Measurements from ENCODE around the gene KCNJ6.
A peak's percentile ranks its signal among the peaks of the same experiment; 100 is the strongest.
"Not testable (repeated sequence)": the region's sequence is repeated elsewhere in the genome, so short reads cannot be mapped to it uniquely, and the experiment has no call there.

KCNJ6 gene, protein sequence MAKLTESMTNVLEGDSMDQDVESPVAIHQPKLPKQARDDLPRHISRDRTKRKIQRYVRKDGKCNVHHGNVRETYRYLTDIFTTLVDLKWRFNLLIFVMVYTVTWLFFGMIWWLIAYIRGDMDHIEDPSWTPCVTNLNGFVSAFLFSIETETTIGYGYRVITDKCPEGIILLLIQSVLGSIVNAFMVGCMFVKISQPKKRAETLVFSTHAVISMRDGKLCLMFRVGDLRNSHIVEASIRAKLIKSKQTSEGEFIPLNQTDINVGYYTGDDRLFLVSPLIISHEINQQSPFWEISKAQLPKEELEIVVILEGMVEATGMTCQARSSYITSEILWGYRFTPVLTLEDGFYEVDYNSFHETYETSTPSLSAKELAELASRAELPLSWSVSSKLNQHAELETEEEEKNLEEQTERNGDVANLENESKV

DNA sequence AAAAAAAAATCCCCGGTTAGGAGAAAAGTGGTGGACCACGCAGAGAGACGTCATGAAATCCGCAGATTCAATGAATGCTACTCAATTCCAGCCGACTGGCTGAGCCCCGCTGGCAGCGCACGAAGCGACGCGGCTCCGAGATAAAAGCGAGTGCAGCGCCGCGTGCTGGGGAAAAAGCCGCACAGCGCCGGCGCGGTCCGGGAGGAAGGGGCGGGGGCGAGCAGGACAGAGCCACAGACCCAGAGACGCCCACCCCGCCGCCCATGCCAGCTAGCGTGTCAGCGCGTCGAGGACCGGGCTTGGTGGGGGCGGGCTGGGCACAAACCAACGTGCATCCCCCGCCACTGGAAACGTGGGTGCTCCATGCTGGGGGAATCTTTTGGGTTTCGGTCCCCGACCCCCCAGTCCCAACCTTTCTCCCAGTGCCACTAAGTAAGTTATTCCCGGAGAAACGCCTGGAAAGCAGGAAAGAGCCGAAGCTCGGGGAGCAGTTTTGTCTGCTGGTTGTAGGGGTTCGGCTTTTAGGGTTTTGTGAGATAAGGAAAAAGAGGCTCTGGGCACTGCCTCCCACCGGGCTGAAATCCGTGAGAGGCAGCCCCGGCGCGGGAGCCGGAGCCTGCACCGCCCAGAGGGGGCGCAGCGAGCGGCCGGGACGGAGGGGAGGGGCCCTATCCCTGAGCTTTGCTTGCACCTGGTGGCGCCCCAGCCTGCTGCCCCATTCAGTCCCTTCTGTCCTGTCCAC, at the start of gene KCNJ6:
TSS of gene KCNJ6 (minus strand) at position 148 of the 742 bp plus-strand sequence. CDS start 75,775 bp downstream, outside the sequence.
- DNase-seq = no peak

DNA sequence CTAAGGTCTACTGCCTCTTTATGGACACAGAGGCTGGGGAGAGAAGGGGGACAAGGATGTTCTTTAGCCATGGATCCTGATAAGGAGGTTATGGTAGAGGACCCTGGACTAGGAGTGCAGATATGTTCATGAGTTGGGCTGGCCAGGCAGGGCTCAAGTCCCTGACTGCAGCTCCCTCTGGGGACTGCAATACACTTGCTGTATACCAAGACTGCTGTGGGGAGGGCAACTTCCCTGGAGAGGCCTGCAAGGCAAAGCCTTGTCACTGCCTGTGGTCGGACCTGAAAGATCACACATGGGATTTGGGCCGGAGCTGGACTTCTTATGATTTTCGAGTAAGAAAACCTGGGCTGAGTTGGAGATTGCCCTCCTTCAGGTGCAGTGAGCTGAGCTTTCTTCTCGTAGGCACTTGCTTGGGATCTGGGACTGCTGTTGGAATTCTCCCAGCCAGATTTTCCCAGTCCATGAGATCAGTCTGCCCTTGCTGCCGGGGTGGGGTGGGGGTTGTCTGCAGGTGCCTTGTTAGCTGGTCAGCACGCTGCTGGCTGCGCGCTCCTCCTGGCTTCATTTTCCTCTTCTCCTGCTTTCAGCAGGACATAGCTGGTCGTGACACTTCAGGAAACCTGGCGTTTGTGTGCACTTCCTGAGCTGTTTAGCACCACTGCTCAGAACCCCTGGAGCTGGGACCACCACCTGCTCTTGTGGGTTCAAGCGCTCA, 49.0 kb upstream of the KCNJ6 start:
- DNase-seq = no peak

DNA sequence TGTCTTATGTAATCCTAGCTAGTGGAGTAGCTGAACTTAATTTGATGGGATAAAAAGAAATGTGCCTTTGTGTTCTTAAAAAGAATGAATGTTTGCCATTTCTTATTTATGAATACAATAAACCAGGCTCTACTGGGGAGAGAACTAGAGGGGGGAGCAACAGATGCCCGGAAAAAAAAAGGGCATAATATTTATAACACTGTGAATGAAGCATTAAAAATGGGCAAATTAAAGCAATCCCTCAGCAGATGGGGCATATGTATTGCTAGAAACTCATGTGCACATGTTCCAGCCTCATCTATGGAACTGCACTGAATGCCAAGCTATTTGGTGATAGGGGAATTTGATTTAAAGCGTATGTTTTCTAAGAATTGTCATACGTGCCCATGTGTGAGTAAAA, 42.3 kb upstream of the KCNJ6 start:
- no peak for DNase-seq

DNA sequence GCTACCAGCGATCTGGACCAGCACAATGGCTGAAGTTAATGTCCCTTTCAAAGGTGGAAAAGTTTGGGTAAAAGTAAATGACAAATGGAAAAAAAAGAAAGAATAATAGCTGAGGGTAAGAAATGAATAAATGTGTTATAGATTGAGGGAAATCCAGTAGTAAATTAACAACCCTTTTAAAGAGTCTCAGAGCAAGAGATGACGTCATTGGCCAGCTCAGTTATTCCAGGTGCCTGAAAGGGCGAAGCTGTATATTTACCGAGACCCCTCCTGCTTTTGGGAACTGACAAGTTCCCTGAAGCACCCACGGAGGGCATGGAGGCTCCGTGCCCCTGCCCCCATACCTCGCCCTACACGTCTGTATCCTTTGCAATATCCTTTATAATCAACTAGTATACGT, 40.5 kb upstream of the KCNJ6 start:
- DNase-seq = no peak

DNA sequence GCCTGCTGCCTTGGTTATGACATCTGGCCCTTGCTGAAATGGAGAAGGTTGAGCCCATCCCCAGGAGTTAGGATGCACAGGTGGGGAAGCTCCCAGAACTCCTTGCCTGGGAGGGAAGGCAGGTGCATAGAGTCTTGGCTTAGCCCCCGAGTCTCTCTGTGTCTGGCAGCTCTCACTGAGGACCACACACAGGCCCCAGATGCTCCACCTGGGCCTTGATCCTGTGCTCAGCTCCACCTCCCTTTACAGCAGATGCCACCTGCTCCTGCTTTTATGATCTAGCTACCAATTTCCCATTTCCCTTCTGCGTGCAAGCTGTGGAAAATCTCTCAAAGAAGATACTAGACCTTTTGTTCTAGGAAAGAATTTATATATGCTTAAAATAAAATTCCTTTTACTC, 28.8 kb upstream of the KCNJ6 start:
- no peak for DNase-seq

DNA sequence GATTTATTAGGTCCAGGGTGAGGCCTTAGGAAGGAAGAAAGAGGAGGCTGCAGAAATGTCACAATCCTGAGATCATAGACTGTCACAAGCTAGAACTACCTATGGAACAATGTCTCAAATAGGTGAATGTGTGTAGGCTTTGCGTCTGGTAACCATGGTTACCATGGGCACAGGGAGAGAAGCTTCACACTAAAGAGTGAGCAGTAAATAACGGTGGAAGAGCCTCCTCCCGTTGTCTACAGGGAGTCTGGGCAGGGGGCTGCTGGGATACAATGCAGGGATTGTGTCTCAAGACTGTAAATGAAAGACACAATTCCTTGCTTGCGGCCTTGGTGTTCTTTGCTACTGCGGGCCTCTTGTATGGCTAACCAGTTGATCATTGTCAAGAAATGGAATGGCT, 28.2 kb upstream of the KCNJ6 start:
- DNase-seq = no peak

DNA sequence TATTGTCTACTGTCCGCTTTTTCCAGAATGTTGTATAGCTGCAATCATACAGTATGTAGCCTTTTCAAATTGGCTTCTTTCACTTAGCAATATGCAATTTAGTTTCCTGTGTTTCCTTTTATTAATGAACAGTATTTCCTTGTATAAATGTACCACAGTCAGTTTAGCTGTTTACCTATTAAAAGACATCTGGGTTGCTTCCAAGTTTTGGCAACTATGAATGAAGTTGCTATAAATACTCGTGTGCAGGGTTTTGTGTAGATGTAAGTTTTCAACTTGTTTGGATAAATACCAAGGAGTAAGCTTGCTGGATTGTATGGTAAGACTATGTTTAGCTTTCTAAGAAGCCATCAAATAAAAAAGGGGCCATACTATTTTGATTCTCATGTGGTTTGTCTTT, 24.4 kb upstream of the KCNJ6 start:
- no peak for DNase-seq

DNA sequence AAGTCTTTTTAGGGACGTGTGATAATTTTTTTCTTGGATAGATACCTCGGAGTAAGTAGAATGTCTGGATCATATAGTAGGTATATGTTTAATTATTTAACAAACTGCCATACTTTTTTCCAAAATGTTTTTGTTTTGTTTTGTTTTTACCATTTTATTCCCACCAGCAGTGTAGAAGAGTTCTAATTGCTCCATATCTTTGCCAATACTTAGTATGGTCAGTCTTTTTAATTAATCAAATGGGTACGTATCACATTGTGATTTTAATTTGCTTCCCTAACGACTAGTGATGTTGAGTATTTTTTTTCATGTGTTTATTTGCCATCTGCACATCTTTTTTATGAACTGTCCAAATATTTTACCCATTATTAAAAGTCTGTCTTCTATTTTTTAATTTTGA, 23.6 kb upstream of the KCNJ6 start:
- DNase-seq = no peak

DNA sequence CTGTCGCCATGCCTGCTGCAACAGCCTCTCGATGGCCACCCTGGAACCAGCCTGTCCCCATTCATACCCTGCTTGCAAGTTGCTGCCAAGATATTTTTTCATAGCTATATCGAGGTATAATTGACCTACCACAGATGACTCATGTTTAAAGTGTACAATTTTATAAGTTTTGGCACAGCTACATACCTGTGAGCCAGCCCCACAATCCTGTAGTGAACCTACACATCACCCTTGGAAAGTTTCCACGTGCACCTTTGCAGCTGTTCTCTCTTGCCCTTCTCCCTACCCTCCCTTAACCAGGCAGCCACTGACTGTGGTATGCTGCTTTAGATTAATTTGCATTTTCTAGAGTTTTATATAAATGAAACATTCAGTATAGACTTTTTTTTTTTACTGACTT, 23.0 kb upstream of the KCNJ6 start:
- DNase-seq = no peak

DNA sequence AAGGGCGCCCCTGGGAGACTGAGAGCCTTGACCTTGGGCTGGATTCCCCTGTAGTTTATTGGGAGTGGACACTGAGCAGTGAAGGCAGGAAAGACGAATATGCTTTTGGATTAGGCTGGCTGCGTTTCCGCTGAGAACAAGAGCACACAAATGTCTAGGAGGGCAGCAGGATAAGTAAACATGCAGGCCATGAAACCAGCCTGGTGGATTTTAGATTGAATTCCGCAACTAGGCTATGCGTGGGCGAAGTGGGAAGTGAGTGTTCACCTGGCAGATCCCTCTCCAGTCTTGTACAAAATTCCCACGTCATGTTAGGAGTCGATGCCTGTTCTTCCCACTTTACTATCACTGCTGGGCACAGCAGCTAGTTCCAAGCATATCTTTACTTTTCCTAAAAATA, 21.4 kb upstream of the KCNJ6 start:
- DNase-seq = no peak

DNA sequence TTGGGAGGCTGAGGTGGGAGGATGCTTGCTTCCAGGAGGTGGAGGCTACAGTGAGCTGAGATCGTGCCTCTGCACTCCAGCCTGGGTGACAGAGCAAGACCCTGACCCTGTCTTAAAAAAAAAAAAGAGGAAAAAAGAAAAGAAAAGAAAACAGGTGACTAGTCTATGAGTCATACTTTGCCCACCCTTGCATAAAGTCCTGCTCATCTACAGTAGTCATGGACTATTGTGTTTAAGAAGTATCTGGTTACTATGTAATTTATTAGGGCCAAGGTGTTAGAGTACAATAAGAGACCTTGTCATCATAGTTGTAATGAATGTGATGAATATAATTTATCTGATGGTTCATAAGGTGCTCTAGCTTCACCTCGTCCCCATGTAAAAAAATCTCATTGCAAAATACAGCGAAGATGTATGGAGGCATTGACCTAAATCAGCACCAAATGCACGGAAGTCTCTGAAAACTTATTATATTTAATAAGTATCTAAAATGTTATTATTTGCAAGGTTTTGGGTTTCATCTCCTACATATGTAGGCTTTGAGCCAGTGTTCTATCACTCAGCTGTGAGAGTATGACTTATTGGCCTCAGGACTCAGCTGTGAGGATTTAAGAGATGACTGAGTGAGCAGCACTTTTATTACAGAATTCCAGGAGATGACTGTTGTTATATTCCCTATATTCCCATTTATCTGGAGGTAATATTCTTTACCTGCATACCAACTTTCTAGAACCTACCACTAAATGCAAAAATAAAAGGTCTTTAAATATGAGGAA, 19.9 kb upstream of the KCNJ6 start:
- no peak for DNase-seq

DNA sequence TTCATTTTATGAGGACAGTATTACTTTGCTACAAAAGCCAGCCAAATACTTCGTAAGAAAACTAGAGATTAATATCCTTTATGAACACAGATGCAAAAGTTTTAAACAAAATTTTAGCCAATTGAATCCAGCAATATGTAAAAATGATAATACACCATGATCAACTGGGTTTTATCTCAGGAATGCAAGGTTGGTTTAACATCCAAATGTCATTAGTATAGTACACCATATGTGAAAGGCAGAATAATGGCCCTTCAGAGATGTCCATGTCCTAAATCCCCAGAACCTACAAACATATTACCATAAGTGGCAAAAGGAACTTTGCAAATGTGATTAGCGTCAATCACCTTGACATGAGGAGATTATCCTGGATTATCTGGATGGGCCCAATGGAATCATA, 16.7 kb upstream of the KCNJ6 start:
- DNase-seq = no peak

DNA sequence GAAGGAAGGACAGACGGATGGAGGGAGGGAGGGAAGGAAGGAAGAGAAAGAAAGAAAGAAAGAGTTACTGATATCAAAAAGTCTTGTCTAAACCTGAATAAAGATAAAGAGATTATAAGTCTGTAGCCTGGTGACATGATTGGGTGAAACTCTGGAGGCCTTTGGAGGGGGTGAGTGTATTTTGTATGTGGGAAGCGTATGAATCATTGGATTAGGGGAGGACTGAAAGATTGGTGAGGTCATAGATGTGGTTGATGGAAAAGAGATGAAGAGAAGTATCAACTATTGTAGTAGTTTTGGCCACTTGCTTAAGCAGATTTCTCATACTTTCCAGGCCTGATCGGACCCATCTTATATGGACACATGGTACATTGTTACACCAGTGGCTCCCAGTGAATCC, 11.5 kb upstream of the KCNJ6 start:
- DNase-seq = no peak

DNA sequence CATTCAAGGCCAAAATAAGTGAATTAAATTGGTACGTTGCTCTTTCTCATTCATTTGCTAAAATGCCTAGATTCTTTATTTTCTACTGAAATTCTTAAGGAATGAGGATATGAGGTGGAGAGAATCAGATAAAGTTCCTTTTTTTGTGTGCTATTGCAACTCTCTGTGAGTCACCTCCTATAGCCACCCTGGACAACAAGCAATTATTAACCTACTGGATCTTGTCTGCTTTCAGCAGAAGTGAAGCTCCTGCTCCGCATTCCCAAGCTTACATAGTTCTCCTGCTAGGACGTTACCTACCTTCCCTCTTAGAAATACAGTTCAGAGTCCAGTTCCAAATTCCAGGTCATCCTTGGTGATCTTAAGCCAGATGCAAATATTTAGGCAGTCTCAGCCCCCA, 4.8 kb upstream of the KCNJ6 start:
- DNase-seq = no peak

DNA sequence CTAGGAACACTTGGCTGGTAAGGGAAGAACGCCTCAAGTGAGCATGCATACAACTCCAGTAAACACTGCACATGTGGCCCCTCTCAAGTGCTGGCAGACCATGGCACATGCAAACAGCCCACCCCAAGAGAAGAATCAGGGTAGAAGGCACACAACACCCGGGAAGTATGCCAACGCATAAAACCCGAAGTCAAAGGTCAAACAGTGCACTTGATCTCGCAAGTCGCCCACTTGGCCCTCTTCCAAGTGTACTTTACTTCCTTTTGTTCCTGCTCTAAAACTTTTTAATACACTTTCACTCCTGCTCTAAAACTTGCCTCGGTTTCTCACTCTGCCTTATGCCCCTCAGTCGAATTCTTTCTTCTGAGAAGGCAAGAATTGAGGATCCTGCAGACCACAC, 4.0 kb upstream of the KCNJ6 start:
- not testable (repeated sequence) for DNase-seq

DNA sequence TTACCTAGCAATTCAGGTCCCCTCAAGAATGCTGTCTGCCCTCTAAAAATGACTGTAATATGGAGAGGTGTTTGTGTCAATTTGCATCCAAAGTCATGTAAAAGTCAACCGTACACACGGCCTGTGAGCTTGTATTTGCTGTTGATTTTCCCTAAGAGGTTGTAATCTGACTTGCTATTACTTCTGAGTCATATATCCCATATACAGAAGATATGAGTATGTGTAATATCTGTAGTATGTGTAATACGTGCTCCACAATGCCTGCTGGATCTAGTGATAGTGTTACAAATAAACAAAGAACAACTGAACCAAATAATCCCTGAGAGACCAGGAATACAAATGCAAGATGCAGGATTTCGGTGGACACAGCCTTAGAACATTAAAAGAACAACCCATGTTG, 1.4 kb upstream of the KCNJ6 start:
- no peak for DNase-seq

DNA sequence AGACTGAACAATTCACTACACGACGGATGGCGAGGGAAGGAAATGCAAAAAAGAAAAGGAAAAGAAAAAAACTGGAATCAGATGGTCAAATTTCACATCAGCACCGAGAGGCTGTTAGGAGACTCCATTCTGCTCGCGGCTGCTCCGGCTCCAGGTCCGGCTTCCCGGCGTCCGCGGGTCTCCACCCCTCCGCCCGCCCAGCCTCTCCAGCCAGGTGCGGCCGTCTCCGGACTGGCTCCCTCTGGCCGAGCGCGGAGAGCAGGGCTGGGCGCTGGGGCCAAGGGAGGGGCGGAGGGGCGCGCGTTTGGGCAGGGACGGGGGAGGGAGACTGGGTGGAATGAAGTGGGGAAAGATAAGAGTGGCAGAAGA, 332 bp downstream of the KCNJ6 start:
- no peak for DNase-seq

DNA sequence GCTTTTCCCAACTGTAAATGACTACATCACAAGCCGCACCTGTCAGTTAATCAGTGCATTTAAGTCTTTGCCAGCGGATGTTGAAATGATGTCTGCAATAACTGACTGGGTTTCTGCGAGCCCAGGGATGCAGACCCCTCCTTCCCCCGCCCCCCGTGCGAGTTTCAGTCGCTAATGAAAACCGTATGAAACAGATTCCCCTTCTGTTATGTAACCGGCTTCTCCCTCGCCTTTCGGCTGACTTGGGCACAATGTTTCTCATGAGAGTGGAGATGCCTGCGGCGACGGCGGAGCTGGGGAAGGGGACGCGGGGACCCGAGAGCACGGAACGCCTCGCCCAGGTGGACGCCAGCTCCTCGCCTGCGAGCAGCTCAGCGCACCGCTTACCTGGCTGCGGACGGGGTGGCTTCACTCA, 753 bp downstream of the KCNJ6 start:
- no peak for DNase-seq

DNA sequence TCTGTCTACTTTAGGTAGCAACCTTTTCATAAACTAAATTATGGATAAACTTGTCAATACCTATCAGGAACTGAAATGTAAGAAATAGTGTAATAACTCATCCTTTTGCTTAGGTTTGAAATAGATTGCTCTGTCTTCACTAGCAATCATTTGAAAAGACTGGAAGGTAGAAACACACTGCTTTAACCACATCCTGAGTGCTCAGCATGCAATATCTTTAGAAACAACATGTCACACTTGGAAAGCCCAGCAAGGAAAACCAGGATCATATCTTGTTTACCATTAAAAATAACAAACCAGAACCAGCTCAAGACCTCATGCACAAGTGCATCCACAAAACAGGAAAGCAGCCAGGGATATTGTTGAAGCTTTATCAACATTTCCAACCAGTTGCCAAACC, 3.6 kb downstream of the KCNJ6 start:
- peak; percentile 66 for DNase-seq

DNA sequence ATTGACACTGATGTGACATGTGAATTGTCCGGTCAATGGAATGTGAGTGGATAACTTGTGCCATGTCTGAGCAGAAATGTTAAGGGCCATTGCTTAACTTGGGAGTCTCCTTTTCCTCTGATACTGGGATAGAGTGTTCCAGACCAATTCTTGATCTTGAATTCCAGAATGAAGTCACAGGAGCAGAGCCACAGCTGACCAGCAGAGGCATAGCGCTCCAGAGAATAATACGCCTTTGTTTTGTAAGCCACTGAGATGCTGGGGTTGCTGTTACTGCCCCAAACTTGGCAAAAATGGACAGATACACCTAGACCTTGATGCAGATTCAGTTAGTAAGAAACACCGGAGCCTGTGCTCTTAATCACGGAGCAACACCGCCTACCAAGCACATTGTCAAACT, 6.3 kb downstream of the KCNJ6 start:
- DNase-seq = no peak

DNA sequence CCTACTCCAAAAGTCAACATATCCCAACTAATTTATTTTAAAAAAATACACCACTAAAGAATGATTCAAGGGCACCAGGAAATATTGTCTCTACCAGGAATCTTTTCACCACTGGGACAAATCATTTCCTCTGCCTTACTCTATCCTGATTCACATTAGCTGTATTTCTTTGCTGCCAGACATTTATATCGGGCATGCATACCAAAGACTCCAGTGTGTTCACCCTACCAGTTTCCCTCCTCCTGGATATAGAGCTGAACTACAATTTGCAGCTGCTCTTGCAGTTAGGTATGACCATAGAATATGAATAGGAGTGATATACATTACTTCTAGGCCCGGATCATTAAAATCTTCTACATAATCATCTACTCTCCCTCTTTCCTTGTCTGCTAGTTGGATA, 7.6 kb downstream of the KCNJ6 start:
- DNase-seq = no peak

DNA sequence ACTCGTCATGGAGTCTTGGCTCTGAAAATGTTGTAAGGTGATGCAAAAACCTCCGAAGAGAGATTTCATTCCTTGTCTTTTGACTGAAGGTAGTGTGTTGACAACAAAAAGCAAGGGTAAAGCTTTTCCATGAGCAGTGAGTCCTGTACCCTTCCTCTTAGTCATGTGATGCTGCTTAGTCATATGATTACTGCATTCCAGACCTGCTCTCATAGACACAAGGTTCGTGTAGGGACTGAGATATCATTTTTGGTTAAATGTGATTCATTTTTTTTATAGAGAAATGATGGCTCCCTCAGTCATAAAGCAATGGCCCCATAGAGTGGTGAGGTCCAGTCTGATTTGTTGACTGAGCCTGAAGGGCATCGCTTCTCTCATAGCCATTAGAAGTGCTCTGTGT, 9.2 kb downstream of the KCNJ6 start:
- DNase-seq = no peak

DNA sequence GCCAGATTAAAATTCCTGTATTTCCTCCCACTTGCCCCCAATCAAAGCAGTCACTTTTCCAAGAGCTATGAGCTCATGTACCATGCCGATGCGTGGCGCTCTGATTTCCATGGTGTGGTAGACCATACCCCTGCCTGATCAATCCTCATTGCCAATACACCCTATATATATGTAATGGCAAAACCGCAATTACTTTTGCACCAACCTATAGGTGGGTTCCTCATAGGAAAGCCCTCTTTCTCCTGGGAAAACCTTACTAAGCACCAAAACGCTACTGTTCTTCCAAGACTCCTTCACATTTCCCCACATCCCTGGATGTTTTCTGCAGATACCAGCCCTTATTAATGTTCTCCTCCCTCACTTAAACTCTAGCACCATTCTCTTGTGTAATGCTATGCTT, 11.0 kb downstream of the KCNJ6 start:
- DNase-seq = no peak

Data from NCI-H2029 treated with DMSO at 0.1 percent for 48 hours (cell line).